GM19467 (cell line): ENCODE measurements around the gene LRP1.

Experiments
- ATAC-seq: cut with Tn5 transposase; IDR thresholded peaks from one replicate; pipeline ENCODE4 v1.9.1; 2021; ENCODE audit warnings: mild to moderate bottlenecking, moderate library complexity; ENCODE audit not compliant: unreplicated experiment

The LRP1 gene

DNA sequence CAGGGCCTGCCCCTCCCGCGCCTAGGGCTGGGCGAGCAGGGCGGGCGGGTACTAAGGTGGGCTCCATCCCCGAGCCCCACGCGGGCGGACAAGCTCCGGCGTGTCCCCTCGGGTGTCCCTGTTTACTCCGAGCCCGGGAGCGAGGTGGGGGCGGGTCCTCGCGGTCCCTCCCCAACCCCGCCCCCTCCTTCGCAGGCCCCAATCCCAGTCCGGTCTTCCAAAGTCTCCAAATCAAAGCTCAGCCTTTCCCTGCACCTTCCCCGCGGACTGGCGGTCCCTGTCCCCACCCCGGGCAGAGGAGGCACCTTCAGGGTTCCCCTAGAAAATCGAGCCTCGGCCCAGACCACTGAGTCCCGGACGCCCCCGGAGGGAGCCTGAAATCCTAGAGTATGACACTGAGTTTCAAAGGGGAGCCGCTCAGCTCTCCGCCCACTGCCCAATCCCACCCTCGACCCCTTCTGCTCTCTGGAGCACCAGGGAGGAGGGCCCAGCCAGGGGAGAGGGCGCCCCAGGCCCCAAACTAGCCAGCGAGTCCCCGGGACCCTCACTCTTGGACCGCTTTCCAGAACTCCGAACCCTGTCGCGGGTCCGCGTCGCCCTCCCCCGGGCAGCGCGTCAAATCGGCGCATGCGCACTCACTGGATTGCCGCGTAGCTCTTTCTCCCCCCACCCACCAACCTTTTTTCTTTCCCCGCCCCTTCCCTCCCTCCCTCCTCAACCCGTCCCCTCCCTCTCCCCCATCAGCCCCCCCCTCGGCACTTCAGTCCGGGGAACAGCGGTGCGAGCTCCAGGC lies at the start of gene LRP1:
Gene LRP1, plus strand, starts transcription at position 758 of the 793 bp plus-strand sequence. CDS start 482 bp downstream, outside the sequence.
- no peak for ATAC-seq

DNA sequence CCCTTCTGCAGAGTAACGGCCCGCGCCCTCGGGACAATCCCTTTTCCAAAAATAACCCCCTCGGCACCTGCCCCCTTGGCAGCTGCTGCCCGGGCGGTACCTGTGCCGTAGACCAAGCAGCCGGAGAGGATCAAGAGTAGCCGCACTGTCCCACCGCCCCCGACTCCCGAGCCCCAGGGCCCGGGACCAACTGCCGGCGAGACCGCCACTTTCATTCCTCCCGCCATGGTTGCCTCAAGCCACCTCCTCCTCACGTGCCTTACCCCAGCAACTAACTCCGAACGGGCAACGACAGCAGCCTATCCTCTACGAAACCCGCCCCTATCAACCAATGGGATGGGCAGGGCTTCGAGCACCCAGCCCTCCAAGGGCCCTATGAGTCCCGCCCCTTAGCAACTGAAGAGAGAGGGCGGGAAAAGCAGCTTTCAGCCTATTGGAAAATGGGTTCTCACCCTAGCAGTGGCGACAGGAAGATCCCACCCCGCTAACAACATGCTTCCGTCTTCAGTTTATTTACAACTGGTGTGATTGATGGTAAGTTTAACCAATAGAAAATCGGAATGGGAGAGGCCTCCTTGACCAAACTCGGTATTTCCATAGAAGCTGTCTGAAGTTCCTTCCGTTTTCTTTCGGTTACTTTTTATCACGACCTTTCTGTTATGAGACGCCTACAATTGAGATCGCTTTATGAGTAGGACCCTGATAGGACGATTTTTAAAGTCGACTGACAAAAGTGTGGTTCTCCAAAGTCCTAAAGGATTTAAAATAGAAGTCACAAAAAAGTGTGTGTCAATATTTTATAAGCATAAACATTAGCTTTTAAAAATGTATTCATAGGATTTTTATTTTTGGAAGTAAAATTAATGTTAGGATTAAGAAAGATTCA lies 49.5 kb upstream of the LRP1 start, which contains the start of gene NEMP1:
Gene NEMP1, minus strand, starts transcription at position 273 of the 886 bp plus-strand sequence. Its CDS starts 46 bp downstream, at position 227.
- ATAC-seq = peak; percentile 96

GRCh38 chr12:57079821-57080220 lies 48.5 kb upstream of the LRP1 start:
- ATAC-seq = no peak

GRCh38 chr12:57080855-57081254 lies 47.4 kb upstream of the LRP1 start:
- no peak for ATAC-seq

DNA sequence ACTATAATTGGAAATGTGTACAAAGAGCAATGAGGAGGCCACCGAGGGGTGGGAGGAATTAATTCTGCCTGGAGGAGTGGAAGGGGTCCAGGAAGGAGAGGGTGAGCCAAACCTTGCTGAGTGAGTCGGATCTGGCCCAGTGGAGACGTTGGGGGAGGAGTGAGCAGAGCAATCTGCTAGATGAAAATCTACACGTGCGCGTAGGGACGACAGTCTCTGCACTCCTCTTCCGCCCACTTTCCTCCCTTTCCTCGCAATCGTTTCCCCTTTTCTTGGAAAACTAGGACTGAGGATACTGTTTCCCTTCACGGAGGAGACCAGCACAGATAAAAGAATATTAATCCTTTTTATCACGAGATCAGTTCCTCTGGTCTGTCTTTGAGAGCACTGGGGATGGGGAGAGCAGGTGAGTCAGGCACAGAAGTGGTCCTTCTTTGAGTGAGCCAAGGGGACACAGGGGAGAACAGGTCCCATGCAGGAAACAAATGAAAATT lies 42.2 kb upstream of the LRP1 start:
- no peak for ATAC-seq

DNA sequence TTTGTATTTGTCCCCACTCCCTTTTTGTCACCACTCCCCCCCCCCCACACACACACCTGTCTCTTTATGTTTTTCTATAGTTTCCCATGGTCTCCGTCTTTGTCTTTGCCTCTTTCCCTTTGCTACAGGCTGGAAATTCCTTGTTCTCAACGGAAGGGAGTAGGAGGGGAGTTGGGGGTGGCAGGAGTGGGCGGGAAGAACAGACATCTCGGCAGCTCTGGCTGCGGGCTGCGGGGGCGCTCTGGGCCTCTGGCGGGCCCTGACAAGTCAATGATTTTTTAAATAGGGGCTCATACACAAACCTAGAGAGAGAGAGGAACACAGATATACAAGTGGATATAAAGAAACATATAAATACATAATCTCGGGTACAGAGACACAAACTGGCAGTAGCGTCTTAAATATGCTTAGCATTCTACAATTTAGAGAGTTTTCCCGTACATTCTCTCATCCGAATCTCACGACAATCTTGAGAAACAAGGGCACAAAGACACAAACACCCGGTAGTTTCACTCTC lies 41.7 kb upstream of the LRP1 start:
- no peak for ATAC-seq

DNA sequence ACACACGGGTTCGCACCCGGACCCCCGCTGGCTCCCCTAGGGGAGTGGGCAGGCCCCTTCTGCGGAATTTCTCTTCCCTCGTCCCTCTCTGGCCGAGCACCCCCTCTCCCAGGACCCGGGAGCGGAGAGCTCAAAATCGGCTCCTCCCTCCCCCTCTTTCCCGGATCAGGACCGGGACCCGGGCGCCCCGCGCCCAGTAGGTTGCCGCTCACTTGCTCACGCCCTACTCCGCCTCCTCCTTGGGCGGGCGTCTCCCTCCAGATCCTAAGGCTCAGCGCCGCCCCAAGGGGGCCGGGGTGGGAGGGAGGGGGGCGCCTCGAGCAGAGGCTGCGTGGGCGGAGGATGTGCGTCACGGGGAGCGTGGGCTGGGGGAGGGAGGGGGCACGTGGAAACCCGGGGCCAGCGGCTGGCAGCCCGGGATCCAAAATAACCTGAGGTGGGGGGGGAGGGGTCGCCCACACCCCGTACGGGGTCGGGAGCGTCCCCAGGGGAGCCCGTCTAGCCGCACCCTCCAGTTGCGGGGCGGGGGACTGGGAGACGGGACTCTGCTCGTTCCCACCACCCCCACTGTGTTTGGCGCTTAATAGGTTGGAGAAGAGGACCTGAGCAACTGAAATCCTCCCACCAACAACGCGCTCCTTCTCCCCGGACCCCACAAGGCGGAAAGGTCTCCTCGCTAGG lies 41.1 kb upstream of the LRP1 start:
- ATAC-seq = peak; percentile 22

- peak; percentile 18 for ATAC-seq
Measured at GRCh38 chr12:57087691-57088353, 40.5 kb upstream of the LRP1 start.

GRCh38 chr12:57088354-57089270 lies 39.7 kb upstream of the LRP1 start, which contains the start of gene NAB2:
Gene NAB2 (plus strand): TSS chr12:57089114. CDS start chr12:57089272, 158 bp downstream.
- ATAC-seq = peak; percentile 62

GRCh38 chr12:57089271-57090245 lies 38.7 kb upstream of the LRP1 start:
- ATAC-seq = no peak

DNA sequence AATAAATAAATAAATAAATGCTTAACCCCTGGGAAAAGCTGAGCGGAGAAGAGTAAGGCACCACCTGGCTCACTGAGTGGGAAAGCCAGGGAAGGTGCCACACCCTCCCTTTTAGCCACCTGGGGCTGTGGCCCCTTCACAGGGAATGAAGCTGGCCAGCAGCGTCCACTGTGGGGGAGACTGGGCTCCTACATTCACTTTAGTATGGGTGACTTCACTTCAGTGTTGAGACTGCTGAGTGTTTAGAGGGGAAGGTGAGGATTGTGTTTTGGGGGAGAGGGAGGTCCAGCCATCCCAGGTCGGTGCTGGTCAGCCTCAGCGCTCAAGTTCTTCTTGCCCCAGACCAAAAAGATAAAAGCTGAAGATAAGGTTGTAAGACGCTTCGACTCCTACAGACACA lies 37.8 kb upstream of the LRP1 start:
- no peak for ATAC-seq

- ATAC-seq = no peak
Measured at GRCh38 chr12:57090924-57091637, 37.2 kb upstream of the LRP1 start.

GRCh38 chr12:57091638-57092528 lies 36.4 kb upstream of the LRP1 start:
- ATAC-seq = no peak

- no peak for ATAC-seq
Measured at GRCh38 chr12:57092529-57092862, 35.8 kb upstream of the LRP1 start.

GRCh38 chr12:57092876-57093414 lies 35.3 kb upstream of the LRP1 start:
- ATAC-seq = no peak
